HG02870 (cell line): ENCODE measurements around the gene GSK3B.

Experiments used
- ATAC-seq: cut with Tn5 transposase; IDR thresholded peaks from one replicate; pipeline ENCODE4 v1.9.1; 2021; ENCODE audit warnings: mild to moderate bottlenecking, moderate library complexity; ENCODE audit not compliant: unreplicated experiment

GSK3B gene

DNA sequence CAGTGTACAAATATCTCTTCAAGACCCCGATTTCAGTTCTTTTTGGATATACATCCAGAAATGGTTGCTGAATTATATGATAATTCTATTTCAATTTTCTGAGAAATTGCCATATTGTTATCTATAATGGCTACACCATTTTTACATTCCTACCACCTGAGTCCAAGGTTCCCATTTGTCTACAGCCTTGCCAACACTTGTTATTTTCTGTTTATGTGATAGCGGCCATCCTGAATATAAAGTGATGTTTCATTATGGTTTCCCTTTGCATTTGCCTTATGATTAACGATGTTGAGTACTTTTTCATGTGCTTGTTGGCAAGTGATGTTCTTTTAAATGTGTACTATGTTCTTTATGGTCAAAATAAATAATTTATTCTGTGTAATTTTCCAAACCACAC, 303.9 kb downstream of the GSK3B start:
- no peak for ATAC-seq

GRCh38 chr3:119786409-119786808, 307.8 kb downstream of the GSK3B start:
- no peak for ATAC-seq

- no peak for ATAC-seq
Measured at GRCh38 chr3:119783883-119784282, 310.4 kb downstream of the GSK3B start.

DNA sequence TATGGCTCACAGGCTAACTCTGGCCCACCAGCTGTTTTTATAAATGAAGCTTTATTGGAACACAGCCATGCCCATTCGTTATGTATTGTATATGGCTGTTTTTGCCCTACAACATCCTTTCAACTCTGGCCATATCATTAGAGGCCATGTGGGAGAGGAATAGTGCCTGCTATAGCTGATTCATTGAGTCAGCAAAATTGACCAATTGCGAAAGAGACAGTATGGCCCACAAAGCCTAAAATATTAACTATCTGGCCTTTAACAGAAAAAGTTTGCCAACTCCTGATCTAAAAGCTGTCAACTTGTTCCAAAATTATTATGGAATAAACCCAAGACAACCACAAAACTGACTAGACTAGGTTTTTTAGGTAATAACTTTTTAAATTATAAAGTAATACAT, 311.0 kb downstream of the GSK3B start:
- ATAC-seq = no peak

DNA sequence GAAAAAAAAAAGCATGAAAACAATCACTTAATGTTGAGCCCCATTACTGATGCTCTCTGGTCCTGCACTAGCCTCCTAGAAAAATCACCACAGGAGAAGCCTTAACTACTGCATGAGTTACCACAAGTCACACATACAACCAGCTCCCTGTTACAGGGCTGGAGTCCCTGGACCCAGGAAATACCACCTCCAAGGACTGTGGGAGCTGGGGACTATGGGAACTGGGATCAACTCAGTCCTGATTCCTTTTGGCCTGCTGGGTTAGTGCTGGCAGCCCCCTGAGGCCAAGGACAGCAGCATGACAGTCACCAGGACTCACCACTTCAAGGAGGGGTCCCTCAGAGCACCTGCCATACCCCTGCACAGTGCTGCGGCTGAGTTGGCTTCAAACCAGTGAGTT, 311.8 kb downstream of the GSK3B start:
- ATAC-seq = no peak

GRCh38 chr3:119781330-119782198, 312.7 kb downstream of the GSK3B start, which contains the start of gene NR1I2:
NR1I2 (plus strand) TSS chr3:119782101.
- no peak for ATAC-seq

DNA sequence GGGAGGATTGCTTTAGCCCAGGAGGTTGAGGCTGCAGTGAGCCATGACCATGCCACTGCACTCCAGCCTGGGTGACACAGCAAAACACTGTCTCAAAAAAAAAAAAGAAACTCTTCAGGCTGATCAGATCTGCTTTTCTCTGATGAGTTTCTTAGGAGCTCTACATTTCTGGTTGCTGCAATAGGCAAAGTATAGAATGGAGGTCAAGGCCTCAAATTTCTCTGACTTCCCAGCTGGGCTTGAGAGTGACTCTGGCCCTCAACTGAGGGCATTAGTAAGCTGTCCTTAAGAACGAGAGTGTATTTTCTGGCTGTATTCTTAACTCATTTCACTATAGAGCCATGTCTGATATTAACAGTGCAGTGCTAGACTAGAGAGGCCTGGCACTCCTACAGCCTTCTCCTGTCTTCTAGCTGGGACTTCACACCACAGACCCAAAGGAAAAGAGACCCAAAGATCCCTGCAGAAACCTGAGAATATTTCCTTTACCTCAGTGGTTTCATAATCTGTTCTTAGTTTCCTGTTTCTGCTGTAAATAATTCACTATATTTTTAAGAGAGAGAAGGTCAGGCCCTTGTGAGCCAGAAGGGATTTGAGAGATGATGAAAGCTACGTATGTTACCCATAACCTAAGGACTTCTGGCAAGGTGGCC, 314.4 kb downstream of the GSK3B start:
- peak; percentile 53 for ATAC-seq

DNA sequence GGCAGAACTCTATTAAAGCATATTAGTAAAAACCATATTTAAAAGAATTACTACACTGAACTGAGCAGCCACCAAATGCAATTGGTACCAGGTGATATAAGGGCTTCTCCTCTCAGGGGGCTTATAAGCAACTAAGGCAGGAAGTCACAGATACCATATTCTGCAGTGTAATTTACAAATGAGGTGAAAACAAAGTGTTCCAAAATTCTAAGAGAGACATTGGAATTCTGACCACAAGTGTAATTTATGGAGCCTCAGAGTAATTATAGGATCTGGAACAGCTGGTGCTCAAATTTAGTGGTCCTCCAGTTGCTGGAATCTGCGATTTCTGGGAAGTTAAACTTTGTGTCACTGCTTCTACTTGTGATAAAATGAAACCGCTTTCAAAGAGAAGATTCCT, 315.4 kb downstream of the GSK3B start:
- ATAC-seq = no peak

DNA sequence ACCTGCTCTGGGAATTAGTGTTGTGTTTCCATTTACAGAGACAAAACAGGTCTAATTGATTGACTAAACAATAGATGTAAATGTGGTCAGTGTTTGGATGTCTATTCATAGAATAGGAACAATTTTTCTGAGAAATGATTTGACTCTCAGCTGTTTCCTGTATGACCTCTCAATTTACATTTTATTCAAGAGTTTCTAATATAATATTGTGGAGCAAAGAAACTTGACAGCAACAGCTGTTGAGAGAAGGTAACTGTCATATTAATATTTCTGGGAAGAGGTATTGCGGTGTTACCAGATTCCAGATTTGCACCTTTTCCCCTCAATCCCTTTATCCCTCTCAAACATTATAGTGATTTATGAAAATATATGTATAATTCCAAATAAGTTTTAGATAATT, 316.1 kb downstream of the GSK3B start:
- no peak for ATAC-seq

GRCh38 chr3:119776304-119776703, 317.9 kb downstream of the GSK3B start:
- ATAC-seq = no peak

DNA sequence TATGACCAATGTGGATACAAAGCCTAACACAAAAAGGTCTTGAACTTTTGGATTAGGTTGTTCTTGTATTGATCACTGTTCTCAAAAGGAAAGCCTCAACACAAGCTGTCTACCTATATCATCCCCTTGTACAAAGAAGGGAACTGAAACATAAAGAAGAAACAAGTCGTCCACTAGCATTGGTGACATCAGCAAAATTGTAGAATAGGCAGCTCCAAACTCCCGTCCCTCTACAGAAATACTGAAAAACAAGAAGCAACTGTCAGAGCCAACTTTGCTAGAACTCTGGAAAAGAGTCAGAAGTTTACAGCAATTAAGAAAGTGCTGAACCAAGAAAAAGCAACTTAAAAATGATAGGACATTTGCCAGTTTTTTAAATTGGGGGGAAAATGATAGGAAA, 319.8 kb downstream of the GSK3B start:
- ATAC-seq = peak; percentile 88
